Endothelial cell of umbilical vein (primary cell): ENCODE results near the gene CCT5.

Experiments
- CTCF ChIP-seq, 2 donors: IDR thresholded peaks; 1 replicate in 1 of 2; 2 replicates in 1 of 2; pipeline ENCODE4 v1.5.1; 2011; ENCODE audit warnings: low read length in 2 of 2, mild to moderate bottlenecking in 2 of 2, moderate library complexity in 2 of 2, control low read depth in 1 of 2, inconsistent platforms in 1 of 2, low read depth in 1 of 2; ENCODE audit not compliant: insufficient read depth in 1 of 2; ENCODE audit errors: extremely low read depth in 1 of 2
- EZH2 ChIP-seq: IDR thresholded peaks from 2 replicates; pipeline ENCODE4 v1.6.1; 2012; ENCODE audit warnings: borderline replicate concordance, low read depth, mild to moderate bottlenecking, moderate library complexity, low read length, inconsistent platforms; ENCODE audit not compliant: severe bottlenecking
- FOS ChIP-seq: IDR thresholded peaks from 2 replicates; pipeline ENCODE4 v1.6.1; 2011; ENCODE audit warnings: mild to moderate bottlenecking, low read length, moderate library complexity, borderline replicate concordance; ENCODE audit not compliant: insufficient read depth
- JUN ChIP-seq: IDR thresholded peaks from 2 replicates; pipeline ENCODE4 v1.6.1; 2011; ENCODE audit warnings: borderline replicate concordance, low read depth; ENCODE audit not compliant: insufficient read length, insufficient read depth
- MAX ChIP-seq: IDR thresholded peaks from 2 replicates; pipeline ENCODE4 v1.6.1; 2011; ENCODE audit not compliant: insufficient read depth, insufficient read length
- POLR2A ChIP-seq: IDR thresholded peaks from 2 replicates; pipeline ENCODE4 v1.6.1; 2012; ENCODE audit warnings: low read depth, mild to moderate bottlenecking, control low read depth, low read length
- POLR2AphosphoS5 ChIP-seq: IDR thresholded peaks from 2 replicates; pipeline ENCODE4 v1.6.1; 2012; ENCODE audit warnings: low read depth, mild to moderate bottlenecking, control low read depth, low read length, moderate library complexity; ENCODE audit not compliant: insufficient read depth

GRCh38 chr5:10218658-10219057, 31.4 kb upstream of the CCT5 start:
- TF ChIP-seq CTCF (IDR thresholded peaks at IDR 0.05; ENCODE audit: extremely low read depth in 1 of 2, insufficient read depth in 1 of 2, low read depth in 1 of 2, low read length in 2 of 2) (no peak), MAX (no peak), POLR2AphosphoS5 (no peak), EZH2 (no peak), POLR2A (no peak), JUN (no peak), FOS (no peak)
